GM12878 (cell line): ENCODE results near the gene TSPAN2. TPM values are rescaled to one million over a fixed set of nuclear protein-coding genes. Genes with fewer than 3 reads are reported as not detected.

ENCODE experiments used
- ATAC-seq: fragments of 200-7000 bp; cut with Tn5 transposase; 3 replicates; pipeline ENCODE4 v1.9.1; 2020; ENCODE audit warnings: mild to moderate bottlenecking, moderate library complexity
- BruUV-seq: library from RNA; stranded (reverse); fragments of 400-500 nt; replicated peaks from 2 replicates; lab custom pipeline; 2021; lab: Mats Ljungman, UMichigan
- CTCF ChIA-PET: fragments of 300-600 bp; sonication (Branson Sonifier 250); formaldehyde crosslinking; extraction: SDS; loops from one replicate; lab custom pipeline; 2021; ENCODE audit warnings: inconsistent platforms; lab: Yijun Ruan, JAX
- POLR2A ChIA-PET: fragments of 350-600 bp; formaldehyde crosslinking; extraction: SDS; loops from one replicate; lab custom pipeline; 2021; ENCODE audit warnings: inconsistent platforms; lab: Charles Lee
- RAD21 ChIA-PET: fragments of 300-600 bp; sonication (Branson Sonifier 250); formaldehyde crosslinking; loops from one replicate; lab custom pipeline; 2023; ENCODE audit warnings: antibody characterized with exemption; ENCODE audit not compliant: unreplicated experiment; lab: Charles Lee
- SMC1A ChIA-PET: fragments of 300-600 bp; sonication (Branson Sonifier 250); formaldehyde crosslinking; loops from one replicate; lab custom pipeline; 2023; ENCODE audit not compliant: unreplicated experiment, uncharacterized antibody; lab: Charles Lee
- DNase-seq: peaks from one replicate; pipeline ENCODE4 v3.0.0-alpha.2; 2011; ENCODE audit warnings: low read depth, low spot score
- FAIRE-seq: peaks from 3 replicates; lab custom pipeline; 2011; peaks lifted over from hg19 to GRCh38; lab: Jason Lieb, UNC
- H2AFZ ChIP-seq: 2 replicates; pipeline ENCODE4 v1.6.0; 2011; ENCODE audit warnings: low read depth, low read length, control low read depth; ENCODE audit not compliant: control insufficient read depth
- H3K27ac ChIP-seq: 2 replicates; pipeline ENCODE4 v1.5.1; 2011; ENCODE audit warnings: control low read depth; ENCODE audit not compliant: control insufficient read depth, insufficient read depth
- H3K27me3 ChIP-seq, 2 experiments: replicated peaks in 1 of 2; 2 replicates each; pipeline versions ENCODE4 v1.6.0 to v1.6.1; 2011; ENCODE audit warnings: low read length in 1 of 2; ENCODE audit not compliant: control insufficient read depth in 2 of 2, insufficient read depth in 2 of 2
- H3K36me3 ChIP-seq, 2 experiments: 2 replicates each; pipeline ENCODE4 v1.5.1; 2011; ENCODE audit warnings: low read length in 1 of 2; ENCODE audit not compliant: control insufficient read depth in 2 of 2, insufficient read depth in 2 of 2
- H3K4me1 ChIP-seq: 2 replicates; pipeline ENCODE4 v1.6.1; 2011; ENCODE audit warnings: mild to moderate bottlenecking, low read length, moderate library complexity, mixed read lengths; ENCODE audit not compliant: control insufficient read depth, insufficient read depth
- H3K4me2 ChIP-seq: 2 replicates; pipeline ENCODE4 v1.6.0; 2011; ENCODE audit warnings: control low read depth; ENCODE audit not compliant: control insufficient read depth, insufficient read depth
- H3K4me3 ChIP-seq: fragments of 200-600 bp; sonication (generic); 2 replicates; pipeline ENCODE4 v1.5.1; 2016
- H3K79me2 ChIP-seq: 2 replicates; pipeline ENCODE4 v1.6.0; 2011; ENCODE audit warnings: low read length; ENCODE audit not compliant: control insufficient read depth, insufficient read depth
- H3K9ac ChIP-seq: 2 replicates; pipeline ENCODE4 v1.8.0; 2011; ENCODE audit warnings: low read length, control low read depth, mixed read lengths; ENCODE audit not compliant: control insufficient read depth, insufficient read depth
- H3K9me3 ChIP-seq: replicated peaks from 3 replicates; pipeline ENCODE4 v1.5.1; 2011; ENCODE audit warnings: mild to moderate bottlenecking, low read length; ENCODE audit not compliant: control insufficient read depth, insufficient read depth
- H4K20me1 ChIP-seq: 2 replicates; pipeline ENCODE4 v1.6.0; 2011; ENCODE audit not compliant: control insufficient read depth, insufficient read depth
- IKZF1 ChIP-seq: fragments of 450-650 bp; conservative IDR thresholded peaks from 2 replicates; pipeline ENCODE4 v1.6.1; 2017; ENCODE audit warnings: antibody characterized with exemption, mild to moderate bottlenecking
- WGBS: methylation state at CpG from one replicate; pipeline ENCODE4 v1.1.6; 2016; ENCODE audit warnings: low lambda C conversion rate; ENCODE audit not compliant: insufficient replicate concordance, insufficient coverage; ENCODE audit errors: missing lambda C conversion rate; 5-methylcytosine and 5-hydroxymethylcytosine counted together
- in situ Hi-C: fragments of 300-500 bp; cut with MboI; formaldehyde crosslinking; loops from 9 replicates; pipeline ENCODE4 v1.14.3; 2018; ENCODE audit warnings: mixed read lengths
- intact Hi-C: fragments of 100-400 bp; cut with micrococcal nuclease; formaldehyde crosslinking; loops from one replicate; pipeline ENCODE4 v1.14.2; 2022; ENCODE audit not compliant: unreplicated experiment
- polyA plus RNA-seq, 11 experiments: library from polyadenylated mRNA; depleted of rRNA in 4 of 11; unstranded in 6 of 11; stranded (reverse) in 5 of 11; fragments of >200 nt; fragmentation: Nextera tagmentation in 4 of 11; fragmentation: Illumina TruSeq in 1 of 11; extraction: Ambion mirVana in 4 of 11; extraction: Trizol in 1 of 11; gene quantifications; 1 replicate in 1 of 11; 2 replicates in 10 of 11; pipeline versions ENCODE4 v1.2.1 to v1.2.3, GENCODE V29; 2011 to 2016; ENCODE audit warnings: inconsistent platforms in 2 of 11, missing spikeins in 2 of 11, low read depth in 1 of 11
- total RNA-seq, 4 experiments: library from RNA; depleted of rRNA in 3 of 4; stranded (reverse); fragments of >200 nt in 3 of 4; fragmentation: Illumina TruSeq in 1 of 4; extraction: Trizol in 1 of 4; gene quantifications; 2 replicates each; pipeline versions ENCODE4 v1.2.1 to v1.2.3, GENCODE V29; 2013 to 2021
- TF ChIP-seq, protein P1 (sequence below): IDR thresholded peaks from 2 replicates; pipeline ENCODE4 v1.6.1; 2012; ENCODE audit warnings: low read length, inconsistent platforms
- TF ChIP-seq, protein P2 (sequence below): fragments of 450-650 bp; formaldehyde crosslinking; IDR thresholded peaks from 2 replicates; pipeline ENCODE4 v1.5.0; 2022; ENCODE audit warnings: mild to moderate bottlenecking, missing genetic modification characterization

The TSPAN2 gene
- total and polyA plus RNA-seq, 10 of the 15 experiments (the other 5 are each of a cell fraction or from before 2014, with no cell fraction given) = under 0.01 to 0.73 TPM; not detected in 8

DNA sequence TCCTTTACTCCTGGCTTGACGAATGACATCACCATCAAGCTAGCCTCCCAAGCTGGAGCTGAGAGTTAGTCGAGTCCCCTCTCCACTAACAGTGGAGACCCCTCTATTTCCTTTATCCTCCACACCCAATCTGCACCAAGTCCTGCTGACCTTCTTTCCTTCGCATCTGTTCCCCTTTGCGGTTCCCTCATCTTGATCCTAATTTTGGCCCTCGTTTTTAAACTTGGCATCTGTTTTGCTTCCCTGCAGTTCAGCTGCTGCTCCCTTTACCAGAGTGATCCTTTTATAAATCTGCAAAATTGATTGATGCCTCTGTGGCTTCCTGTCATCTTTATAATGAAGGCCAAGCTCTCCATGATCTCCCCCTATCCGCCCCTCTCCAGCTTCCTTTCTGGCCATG, 49.0 kb upstream of the TSPAN2 start:
- ChIA-PET RAD21 (interaction anchor here (1.2 to 7.6 kb wide), 2 partner anchors 129 to 456 kb away, joined by 3 to 45 read pairs; no protein-coding TSS in a partner anchor), POLR2A (no interaction called here), SMC1A (interaction anchor here (0.6 to 1.8 kb wide), 10 partner anchors 12 to 459 kb away, joined by 3 to 7 read pairs (median 3); no protein-coding TSS in a partner anchor), CTCF (interaction anchor here (0.7 to 8.5 kb wide), 20 partner anchors 8 to 463 kb away, joined by 3 to 105 read pairs (median 4); partner anchors contain the start of gene TSHB)
- DNase-seq (no peak), FAIRE-seq (no peak), ATAC-seq (no peak)
- 24% methylated on average over 6 of the region's 6 CpGs for WGBS
- BruUV-seq = no TSS peak
- Histone ChIP-seq H3K9ac (no peak overlapping the region), H3K27ac (no peak overlapping the region), H4K20me1 (no peaks in the 10 kb centered on the region), H3K9me3 (no peaks in the 10 kb centered on the region), H3K79me2 (no peaks in the 10 kb centered on the region), H3K4me2 (no peak overlapping the region), H3K4me3 (no peak overlapping the region), H3K4me1 (no peaks in the 10 kb centered on the region), H2AFZ (no peak overlapping the region), H3K27me3 (no peaks in the 10 kb centered on the region; a peak in 1 of 4 replicates), H3K36me3 (no peaks in the 10 kb centered on the region)
- intact Hi-C loops (loop anchor here (5.0 to 10.0 kb wide), 2 partner anchors 567 to 634 kb away; no protein-coding TSS in a partner anchor), in situ Hi-C loops (loop anchor here (5.0 kb wide), 3 partner anchors 329 to 634 kb away; no protein-coding TSS in a partner anchor)
- no peak for TF ChIP-seq IKZF1
- TF ChIP-seq, protein P1, sequence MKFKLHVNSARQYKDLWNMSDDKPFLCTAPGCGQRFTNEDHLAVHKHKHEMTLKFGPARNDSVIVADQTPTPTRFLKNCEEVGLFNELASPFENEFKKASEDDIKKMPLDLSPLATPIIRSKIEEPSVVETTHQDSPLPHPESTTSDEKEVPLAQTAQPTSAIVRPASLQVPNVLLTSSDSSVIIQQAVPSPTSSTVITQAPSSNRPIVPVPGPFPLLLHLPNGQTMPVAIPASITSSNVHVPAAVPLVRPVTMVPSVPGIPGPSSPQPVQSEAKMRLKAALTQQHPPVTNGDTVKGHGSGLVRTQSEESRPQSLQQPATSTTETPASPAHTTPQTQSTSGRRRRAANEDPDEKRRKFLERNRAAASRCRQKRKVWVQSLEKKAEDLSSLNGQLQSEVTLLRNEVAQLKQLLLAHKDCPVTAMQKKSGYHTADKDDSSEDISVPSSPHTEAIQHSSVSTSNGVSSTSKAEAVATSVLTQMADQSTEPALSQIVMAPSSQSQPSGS = no peak
- TF ChIP-seq, protein P2, sequence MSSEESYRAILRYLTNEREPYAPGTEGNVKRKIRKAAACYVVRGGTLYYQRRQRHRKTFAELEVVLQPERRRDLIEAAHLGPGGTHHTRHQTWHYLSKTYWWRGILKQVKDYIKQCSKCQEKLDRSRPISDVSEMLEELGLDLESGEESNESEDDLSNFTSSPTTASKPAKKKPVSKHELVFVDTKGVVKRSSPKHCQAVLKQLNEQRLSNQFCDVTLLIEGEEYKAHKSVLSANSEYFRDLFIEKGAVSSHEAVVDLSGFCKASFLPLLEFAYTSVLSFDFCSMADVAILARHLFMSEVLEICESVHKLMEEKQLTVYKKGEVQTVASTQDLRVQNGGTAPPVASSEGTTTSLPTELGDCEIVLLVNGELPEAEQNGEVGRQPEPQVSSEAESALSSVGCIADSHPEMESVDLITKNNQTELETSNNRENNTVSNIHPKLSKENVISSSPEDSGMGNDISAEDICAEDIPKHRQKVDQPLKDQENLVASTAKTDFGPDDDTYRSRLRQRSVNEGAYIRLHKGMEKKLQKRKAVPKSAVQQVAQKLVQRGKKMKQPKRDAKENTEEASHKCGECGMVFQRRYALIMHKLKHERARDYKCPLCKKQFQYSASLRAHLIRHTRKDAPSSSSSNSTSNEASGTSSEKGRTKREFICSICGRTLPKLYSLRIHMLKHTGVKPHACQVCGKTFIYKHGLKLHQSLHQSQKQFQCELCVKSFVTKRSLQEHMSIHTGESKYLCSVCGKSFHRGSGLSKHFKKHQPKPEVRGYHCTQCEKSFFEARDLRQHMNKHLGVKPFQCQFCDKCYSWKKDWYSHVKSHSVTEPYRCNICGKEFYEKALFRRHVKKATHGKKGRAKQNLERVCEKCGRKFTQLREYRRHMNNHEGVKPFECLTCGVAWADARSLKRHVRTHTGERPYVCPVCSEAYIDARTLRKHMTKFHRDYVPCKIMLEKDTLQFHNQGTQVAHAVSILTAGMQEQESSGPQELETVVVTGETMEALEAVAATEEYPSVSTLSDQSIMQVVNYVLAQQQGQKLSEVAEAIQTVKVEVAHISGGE (CRISPR knock-in tag) = no peak
